Cardiac muscle cell (in vitro differentiated cells and primary cell): ENCODE measurements around the gene TFRC. TPM values are rescaled to one million over a fixed set of nuclear protein-coding genes. Genes with fewer than 3 reads are reported as not detected.
"Not testable (repeated sequence)": the region's sequence is repeated elsewhere in the genome, so short reads cannot be mapped to it uniquely, and the experiment has no call there.

ENCODE experiments used
- DNase-seq, 2 donors: peaks; one replicate each; pipeline versions ENCODE4 v3.0.0 to v3.0.0-alpha.2; 2010 to 2017; ENCODE audit warnings: low read depth in 1 of 2, low spot score in 1 of 2
- H3K27ac ChIP-seq: fragments of 200-600 bp; sonication (generic); 2 replicates; pipeline ENCODE4 v1.5.1; 2016
- H3K27me3 ChIP-seq: fragments of 200-600 bp; sonication (generic); 2 replicates; pipeline ENCODE4 v1.6.0; 2016; ENCODE audit warnings: control low read depth
- H3K36me3 ChIP-seq: fragments of 200-600 bp; sonication (generic); 2 replicates; pipeline ENCODE4 v1.5.1; 2016; ENCODE audit warnings: control low read depth
- H3K4me1 ChIP-seq: fragments of 200-600 bp; sonication (generic); 2 replicates; pipeline ENCODE4 v1.8.1; 2017; ENCODE audit warnings: low read depth, mild to moderate bottlenecking, mixed run types
- H3K4me3 ChIP-seq: fragments of 200-600 bp; sonication (generic); 2 replicates; pipeline ENCODE4 v1.5.1; 2016; ENCODE audit warnings: mild to moderate bottlenecking
- H3K9me3 ChIP-seq: fragments of 200-600 bp; sonication (generic); 2 replicates; pipeline ENCODE4 v1.5.1; 2017; ENCODE audit warnings: low read depth, mild to moderate bottlenecking, control low read depth
- polyA plus RNA-seq: library from polyadenylated mRNA; unstranded; fragments of >200 nt; fragmentation: Nextera tagmentation; extraction: Ambion mirVana; gene quantifications from 2 replicates; pipeline ENCODE4 v1.2.1, GENCODE V29; 2016
- total RNA-seq: library from RNA; depleted of rRNA; stranded (reverse); fragments of >200 nt; gene quantifications from 2 replicates; pipeline ENCODE4 v1.2.3, GENCODE V29; 2016
- TF ChIP-seq, protein P1 (sequence below): IDR thresholded peaks from 2 replicates; pipeline ENCODE4 v1.5.1; 2012; ENCODE audit warnings: low read depth, mild to moderate bottlenecking, low read length

TFRC gene
- total and polyA plus RNA-seq, 2 experiments from 2014 or later: 19.6 to 81.1 TPM

DNA sequence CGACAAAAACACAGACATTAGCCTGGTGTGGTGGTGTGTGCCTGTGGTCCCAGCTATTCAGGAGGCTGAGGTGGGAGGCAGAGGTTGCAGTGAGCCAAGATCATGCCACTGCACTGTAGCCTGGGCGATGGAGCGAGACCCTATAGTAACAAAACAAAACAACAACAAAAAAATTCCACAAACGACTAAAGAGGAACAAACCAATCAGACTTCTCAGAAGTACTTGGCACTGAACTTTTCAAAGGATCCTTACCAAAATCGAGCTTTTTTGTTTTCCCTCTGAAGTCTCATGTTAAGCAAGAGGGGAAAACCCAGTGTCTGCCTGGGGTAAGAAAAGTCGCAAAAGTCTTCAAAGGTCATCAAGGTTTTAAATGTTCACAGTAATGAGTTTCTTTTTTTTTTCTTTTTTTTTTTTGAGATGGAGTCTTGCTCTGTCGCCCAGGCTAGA, 30.1 kb upstream of the TFRC start:
- H3K9me3 ChIP-seq: no peaks in the 10 kb centered on the region
- TF ChIP-seq, protein P1, sequence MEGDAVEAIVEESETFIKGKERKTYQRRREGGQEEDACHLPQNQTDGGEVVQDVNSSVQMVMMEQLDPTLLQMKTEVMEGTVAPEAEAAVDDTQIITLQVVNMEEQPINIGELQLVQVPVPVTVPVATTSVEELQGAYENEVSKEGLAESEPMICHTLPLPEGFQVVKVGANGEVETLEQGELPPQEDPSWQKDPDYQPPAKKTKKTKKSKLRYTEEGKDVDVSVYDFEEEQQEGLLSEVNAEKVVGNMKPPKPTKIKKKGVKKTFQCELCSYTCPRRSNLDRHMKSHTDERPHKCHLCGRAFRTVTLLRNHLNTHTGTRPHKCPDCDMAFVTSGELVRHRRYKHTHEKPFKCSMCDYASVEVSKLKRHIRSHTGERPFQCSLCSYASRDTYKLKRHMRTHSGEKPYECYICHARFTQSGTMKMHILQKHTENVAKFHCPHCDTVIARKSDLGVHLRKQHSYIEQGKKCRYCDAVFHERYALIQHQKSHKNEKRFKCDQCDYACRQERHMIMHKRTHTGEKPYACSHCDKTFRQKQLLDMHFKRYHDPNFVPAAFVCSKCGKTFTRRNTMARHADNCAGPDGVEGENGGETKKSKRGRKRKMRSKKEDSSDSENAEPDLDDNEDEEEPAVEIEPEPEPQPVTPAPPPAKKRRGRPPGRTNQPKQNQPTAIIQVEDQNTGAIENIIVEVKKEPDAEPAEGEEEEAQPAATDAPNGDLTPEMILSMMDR: no peak
- no peaks in the 10 kb centered on the region for H3K4me1 ChIP-seq
- H3K36me3 ChIP-seq: no peaks in the 10 kb centered on the region
- H3K4me3 ChIP-seq: no peak overlapping the region
- H3K27me3 ChIP-seq: no peaks in the 10 kb centered on the region
- DNase-seq: no peak
- no peak overlapping the region for H3K27ac ChIP-seq

GRCh38 chr3:196108075-196108743, 26.3 kb upstream of the TFRC start:
- Histone ChIP-seq H3K27me3 (no peaks in the 10 kb centered on the region), H3K9me3 (no peaks in the 10 kb centered on the region), H3K4me3 (no peak overlapping the region), H3K36me3 (no peaks in the 10 kb centered on the region), H3K27ac (no peak overlapping the region), H3K4me1 (no peaks in the 10 kb centered on the region)
- TF ChIP-seq, protein P1: no peak
- DNase-seq: peak in 1 of 2 donors; percentile 14

DNA sequence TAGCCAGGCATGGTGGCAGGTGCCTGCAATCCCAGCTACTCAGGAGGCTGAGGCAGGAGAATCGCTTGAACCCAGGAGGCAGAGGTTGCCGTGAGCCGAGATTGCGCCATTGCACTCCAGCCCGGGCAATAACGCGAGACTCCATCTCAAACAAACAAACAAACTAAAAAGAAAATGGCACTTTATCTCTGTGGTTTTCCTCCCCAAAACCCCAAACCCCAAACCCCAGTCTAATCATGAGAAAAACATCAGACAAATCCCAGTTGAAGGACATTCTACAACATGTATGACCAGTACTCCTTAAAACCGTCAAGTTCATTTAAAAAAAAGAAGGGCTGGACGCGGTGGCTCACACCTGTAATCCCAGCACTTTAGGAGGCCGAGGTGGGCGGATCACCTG, 22.8 kb upstream of the TFRC start:
- H3K4me3 ChIP-seq, DNase-seq, H3K9me3 ChIP-seq, H3K27me3 ChIP-seq, H3K36me3 ChIP-seq, H3K4me1 ChIP-seq, H3K27ac ChIP-seq: not testable (repeated sequence)

GRCh38 chr3:196098365-196098980, 16.6 kb upstream of the TFRC start:
- not testable (repeated sequence) for DNase-seq, H3K27me3 ChIP-seq, H3K4me1 ChIP-seq, H3K4me3 ChIP-seq, H3K27ac ChIP-seq, H3K9me3 ChIP-seq, H3K36me3 ChIP-seq

- H3K9me3 ChIP-seq: no peaks in the 10 kb centered on the region
- H3K4me1 ChIP-seq: no peaks in the 10 kb centered on the region
- no peaks in the 10 kb centered on the region for H3K27me3 ChIP-seq
- H3K4me3 ChIP-seq: no peak overlapping the region
- TF ChIP-seq, protein P1: no peak
- DNase-seq: no peak
- no peak overlapping the region for H3K27ac ChIP-seq
- H3K36me3 ChIP-seq: no peaks in the 10 kb centered on the region
Measured at GRCh38 chr3:196097373-196098154, 15.7 kb upstream of the TFRC start.

GRCh38 chr3:196096382-196096953, 14.6 kb upstream of the TFRC start:
- Histone ChIP-seq H3K27ac (no peak overlapping the region), H3K36me3 (no peaks in the 10 kb centered on the region), H3K4me1 (no peaks in the 10 kb centered on the region), H3K9me3 (no peaks in the 10 kb centered on the region), H3K4me3 (no peak overlapping the region), H3K27me3 (no peaks in the 10 kb centered on the region)
- TF ChIP-seq, protein P1: no peak
- DNase-seq: peak in 1 of 2 donors; percentile 28
